OCI-LY7 (cell line): Measurements from ENCODE around the gene MCM10. TPM values are rescaled to one million over a fixed set of nuclear protein-coding genes. Genes with fewer than 3 reads are reported as not detected.

Source experiments
- BruUV-seq: library from RNA; stranded (reverse); fragments of 400-500 nt; replicated peaks from 2 replicates; lab custom pipeline; 2021; lab: Mats Ljungman, UMichigan
- CTCF ChIA-PET: fragments of 300-600 bp; sonication (Branson Sonifier 250); formaldehyde crosslinking; loops from one replicate; lab custom pipeline; 2022; ENCODE audit warnings: antibody characterized with exemption; ENCODE audit not compliant: unreplicated experiment; lab: Charles Lee
- POLR2A ChIA-PET: fragments of 300-600 bp; sonication (Branson Sonifier 250); formaldehyde crosslinking; loops from one replicate; lab custom pipeline; 2022; ENCODE audit warnings: antibody characterized with exemption; lab: Charles Lee
- DNase-seq: peaks from one replicate; pipeline ENCODE4 v3.0.0-alpha.2; 2015; ENCODE audit warnings: low spot score
- H2AFZ ChIP-seq: fragments of 200-600 bp; sonication (generic), shearing (Covaris generic); 2 replicates; pipeline ENCODE4 v1.6.1; 2014; ENCODE audit warnings: mild to moderate bottlenecking, antibody characterized with exemption, low read length, moderate library complexity
- H3K27ac ChIP-seq: fragments of 200-600 bp; sonication (generic); 2 replicates; pipeline ENCODE4 v1.5.1; 2014; ENCODE audit warnings: mixed run types, low read depth, mild to moderate bottlenecking, moderate library complexity, low read length, inconsistent platforms; ENCODE audit not compliant: poor library complexity, severe bottlenecking
- H3K36me3 ChIP-seq: fragments of 200-600 bp; sonication (generic); 2 replicates; pipeline ENCODE4 v1.6.1; 2014; ENCODE audit warnings: mild to moderate bottlenecking, antibody characterized with exemption, low read length, moderate library complexity, mixed read lengths; ENCODE audit not compliant: insufficient read depth
- H3K4me1 ChIP-seq: fragments of 200-600 bp; sonication (generic); 2 replicates; pipeline ENCODE4 v1.5.1; 2014; ENCODE audit warnings: mild to moderate bottlenecking, low read length; ENCODE audit not compliant: insufficient read depth, poor library complexity, severe bottlenecking
- H3K4me2 ChIP-seq: fragments of 200-600 bp; sonication (generic); 2 replicates; pipeline ENCODE4 v1.6.1; 2014; ENCODE audit warnings: mild to moderate bottlenecking, low read length
- H3K4me3 ChIP-seq: fragments of 200-600 bp; sonication (generic); 2 replicates; pipeline ENCODE4 v1.5.1; 2014; ENCODE audit warnings: mild to moderate bottlenecking, low read depth, low read length; ENCODE audit not compliant: poor library complexity, severe bottlenecking
- H3K79me2 ChIP-seq: fragments of 200-600 bp; sonication (generic); 2 replicates; pipeline ENCODE4 v1.6.1; 2016; ENCODE audit warnings: low read depth, mild to moderate bottlenecking, low read length, moderate library complexity, mixed read lengths; ENCODE audit not compliant: insufficient read depth
- H3K9me2 ChIP-seq: fragments of 200-600 bp; sonication (generic); 2 replicates; pipeline ENCODE4 v1.6.1; 2016; ENCODE audit warnings: mild to moderate bottlenecking, low read length, mixed read lengths; ENCODE audit not compliant: insufficient read depth
- H3K9me3 ChIP-seq: fragments of 200-600 bp; sonication (generic); 2 replicates; pipeline ENCODE4 v1.6.1; 2014; ENCODE audit warnings: mild to moderate bottlenecking, mixed run types, low read length, mixed read lengths
- H4K20me1 ChIP-seq: fragments of 200-600 bp; sonication (generic); 2 replicates; pipeline ENCODE4 v1.6.1; 2014; ENCODE audit warnings: mild to moderate bottlenecking, antibody characterized with exemption, low read length, moderate library complexity, mixed read lengths; ENCODE audit not compliant: insufficient read depth
- EZH2phosphoT487 ChIP-seq: fragments of 200-600 bp; sonication (generic); IDR thresholded peaks from 2 replicates; pipeline ENCODE4 v1.6.1; 2018; ENCODE audit warnings: low read depth, borderline replicate concordance, mild to moderate bottlenecking, mixed run types, antibody characterized with exemption, low read length, moderate library complexity, mixed read lengths
- intact Hi-C: fragments of 100-400 bp; cut with micrococcal nuclease; formaldehyde crosslinking; loops from one replicate; pipeline ENCODE4 v1.10.0; 2022; ENCODE audit not compliant: unreplicated experiment
- total RNA-seq, 2 experiments: library from RNA; depleted of rRNA in 1 of 2; stranded (reverse); fragments of >200 nt in 1 of 2; shearing (Covaris generic) in 1 of 2; gene quantifications; 2 replicates each; pipeline ENCODE4 v1.2.3, GENCODE V29; 2014 to 2022
- TF ChIP-seq, protein P1 (sequence below): fragments of 200-600 bp; sonication (generic); conservative IDR thresholded peaks from 2 replicates; pipeline ENCODE4 v1.5.1; 2014; ENCODE audit warnings: mild to moderate bottlenecking, antibody characterized with exemption, low read length, moderate library complexity, mixed read lengths

The MCM10 gene
- total RNA-seq, 2 experiments from 2014 or later, result 56.9 to 96.4 TPM

GRCh38 chr10:13222151-13222550 lies 60.8 kb downstream of the MCM10 start:
- TF ChIP-seq, protein P1, sequence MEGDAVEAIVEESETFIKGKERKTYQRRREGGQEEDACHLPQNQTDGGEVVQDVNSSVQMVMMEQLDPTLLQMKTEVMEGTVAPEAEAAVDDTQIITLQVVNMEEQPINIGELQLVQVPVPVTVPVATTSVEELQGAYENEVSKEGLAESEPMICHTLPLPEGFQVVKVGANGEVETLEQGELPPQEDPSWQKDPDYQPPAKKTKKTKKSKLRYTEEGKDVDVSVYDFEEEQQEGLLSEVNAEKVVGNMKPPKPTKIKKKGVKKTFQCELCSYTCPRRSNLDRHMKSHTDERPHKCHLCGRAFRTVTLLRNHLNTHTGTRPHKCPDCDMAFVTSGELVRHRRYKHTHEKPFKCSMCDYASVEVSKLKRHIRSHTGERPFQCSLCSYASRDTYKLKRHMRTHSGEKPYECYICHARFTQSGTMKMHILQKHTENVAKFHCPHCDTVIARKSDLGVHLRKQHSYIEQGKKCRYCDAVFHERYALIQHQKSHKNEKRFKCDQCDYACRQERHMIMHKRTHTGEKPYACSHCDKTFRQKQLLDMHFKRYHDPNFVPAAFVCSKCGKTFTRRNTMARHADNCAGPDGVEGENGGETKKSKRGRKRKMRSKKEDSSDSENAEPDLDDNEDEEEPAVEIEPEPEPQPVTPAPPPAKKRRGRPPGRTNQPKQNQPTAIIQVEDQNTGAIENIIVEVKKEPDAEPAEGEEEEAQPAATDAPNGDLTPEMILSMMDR, result no peak
- TF ChIP-seq EZH2phosphoT487, result no peak
- Histone ChIP-seq H2AFZ (no peak overlapping the region), H3K4me1 (peaks cover 11% of the 10 kb centered on the region), H3K9me3 (no peaks in the 10 kb centered on the region), H3K36me3 (no peaks in the 10 kb centered on the region), H3K4me2 (no peak overlapping the region), H4K20me1 (no peaks in the 10 kb centered on the region), H3K27ac (no peak overlapping the region), H3K79me2 (no peaks in the 10 kb centered on the region), H3K4me3 (no peak overlapping the region), H3K9me2 (no peaks in the 10 kb centered on the region)
- POLR2A ChIA-PET, result no interaction called here
- CTCF ChIA-PET, result no interaction called here
- intact Hi-C loops, result no loop called here
- BruUV-seq, result no TSS peak
- DNase-seq, result no peak

DNA sequence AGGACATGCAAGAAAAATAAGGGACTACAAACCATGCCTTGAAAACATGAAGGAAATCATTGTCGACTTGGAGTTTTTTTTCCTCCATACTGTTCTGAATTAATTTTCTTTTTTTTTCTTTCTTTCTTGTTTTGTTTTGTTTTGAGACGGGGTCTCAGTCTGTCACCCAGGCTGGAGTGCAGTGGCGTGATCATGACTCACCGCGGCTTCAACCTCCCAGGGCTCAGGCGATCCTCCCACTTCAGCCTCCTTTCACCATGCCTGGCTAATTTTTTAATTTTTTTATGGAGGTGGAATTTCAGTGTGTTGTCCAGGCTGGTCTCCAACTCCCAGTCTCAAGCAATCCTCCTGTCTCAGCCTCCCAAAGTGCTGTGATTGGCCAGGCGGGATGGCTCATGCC lies 61.2 kb downstream of the MCM10 start:
- no peak overlapping the region for H3K4me2 ChIP-seq
- no TSS peak for BruUV-seq

GRCh38 chr10:13223241-13223640 lies 61.9 kb downstream of the MCM10 start:
- BruUV-seq, result no TSS peak
- CTCF ChIA-PET, result no interaction called here
- Histone ChIP-seq H4K20me1 (no peaks in the 10 kb centered on the region), H3K36me3 (no peaks in the 10 kb centered on the region), H3K79me2 (no peaks in the 10 kb centered on the region), H3K9me2 (no peaks in the 10 kb centered on the region), H3K9me3 (no peaks in the 10 kb centered on the region), H3K4me1 (peaks cover 11% of the 10 kb centered on the region), H3K4me3 (no peak overlapping the region), H3K27ac (no peak overlapping the region), H3K4me2 (no peak overlapping the region), H2AFZ (no peak overlapping the region)
- TF ChIP-seq, protein P1, result no peak
- TF ChIP-seq EZH2phosphoT487, result no peak
- DNase-seq, result no peak
- intact Hi-C loops, result no loop called here
- POLR2A ChIA-PET, result no interaction called here

More for the DNA sequence above, 61.2 kb downstream of the MCM10 start:
- H3K79me2 ChIP-seq, result no peaks in the 10 kb centered on the region
- H2AFZ ChIP-seq, result no peak overlapping the region
- no peaks in the 10 kb centered on the region for H3K36me3 ChIP-seq
- H3K4me3 ChIP-seq, result no peak overlapping the region
- TF ChIP-seq, protein P1, result no peak
- TF ChIP-seq EZH2phosphoT487, result no peak
- no peaks in the 10 kb centered on the region for H3K9me3 ChIP-seq
- intact Hi-C loops, result no loop called here
- DNase-seq, result no peak
- no peaks in the 10 kb centered on the region for H4K20me1 ChIP-seq
- ChIA-PET CTCF (no interaction called here), POLR2A (no interaction called here)
- no peak overlapping the region for H3K27ac ChIP-seq
- H3K4me1 ChIP-seq, result peaks cover 11% of the 10 kb centered on the region
- H3K9me2 ChIP-seq, result no peaks in the 10 kb centered on the region
